Spleen (tissue), 13 donors: Measurements from ENCODE around the gene RELCH. TPM values are rescaled to one million over a fixed set of nuclear protein-coding genes. Genes with fewer than 3 reads are reported as not detected.

Source experiments
- DNase-seq: peaks from one replicate; pipeline ENCODE4 v3.0.0-alpha.2; 2020
- H3K27ac ChIP-seq, 8 donors: fragments of 200-600 bp; sonication (generic) in 7 of 8; 1 replicate in 4 of 8; 2 replicates in 4 of 8; pipeline versions ENCODE4 v1.5.0 to v1.8.0; 2016 to 2021; ENCODE audit warnings: inconsistent platforms in 4 of 8, mild to moderate bottlenecking in 4 of 8, moderate library complexity in 1 of 8
- H3K27me3 ChIP-seq, 7 donors: fragments of 200-600 bp; sonication (generic) in 6 of 7; replicated peaks in 1 of 7; 1 replicate in 4 of 7; 2 replicates in 3 of 7; pipeline versions ENCODE4 v1.5.0 to v1.8.0; 2016 to 2021; ENCODE audit warnings: inconsistent platforms in 3 of 7, mild to moderate bottlenecking in 1 of 7
- H3K36me3 ChIP-seq, 6 donors: fragments of 200-600 bp; sonication (generic) in 5 of 6; 1 replicate in 4 of 6; 2 replicates in 2 of 6; pipeline versions ENCODE4 v1.5.0 to v1.8.0; 2016 to 2021; ENCODE audit warnings: inconsistent platforms in 2 of 6
- H3K4me1 ChIP-seq, 6 donors: fragments of 200-600 bp; sonication (generic) in 5 of 6; 1 replicate in 3 of 6; 2 replicates in 3 of 6; pipeline versions ENCODE4 v1.5.0 to v1.8.0; 2016 to 2021; ENCODE audit warnings: inconsistent platforms in 3 of 6
- H3K4me3 ChIP-seq, 8 donors: fragments of 200-600 bp; sonication (generic) in 7 of 8; 1 replicate in 4 of 8; 2 replicates in 4 of 8; pipeline versions ENCODE4 v1.5.0 to v1.8.0; 2016 to 2021; ENCODE audit warnings: inconsistent platforms in 4 of 8, mild to moderate bottlenecking in 4 of 8, moderate library complexity in 2 of 8
- H3K9me3 ChIP-seq, 8 donors: fragments of 200-600 bp; sonication (generic) in 7 of 8; 1 replicate in 4 of 8; 2 replicates in 4 of 8; pipeline versions ENCODE4 v1.5.0 to v1.8.0; 2016 to 2021; ENCODE audit warnings: inconsistent platforms in 4 of 8
- POLR2A ChIP-seq, 3 donors: fragments of 450-650 bp; IDR thresholded peaks; one replicate each; pipeline ENCODE4 v1.5.1; 2017; ENCODE audit warnings: antibody characterized with exemption in 3 of 3, mild to moderate bottlenecking in 1 of 3
- POLR2AphosphoS5 ChIP-seq, 3 donors: sonication (generic); formaldehyde crosslinking; IDR thresholded peaks; one replicate each; pipeline ENCODE4 v1.5.1; 2017; ENCODE audit warnings: antibody characterized with exemption in 3 of 3
- WGBS, 5 donors: extraction: QIAGEN DNeasy Blood & Tissue Kit in 3 of 5; methylation state at CpG; one replicate each; pipeline versions ENCODE4 v1.1.5 to v1.1.7; 2013 to 2018; 5-methylcytosine and 5-hydroxymethylcytosine counted together
- intact Hi-C: fragments of 100-400 bp; cut with DNase I; formaldehyde crosslinking; loops from one replicate; pipeline ENCODE4 v1.15.0; 2023; ENCODE audit warnings: low total_unique reads
- long read RNA-seq, 2 donors: transcript quantifications; one replicate each; lab custom pipeline, GENCODE V29; 2026
- polyA plus RNA-seq, 3 donors: library from polyadenylated mRNA; stranded (reverse); fragments of 200-250 nt; gene quantifications; one replicate each; pipeline ENCODE4 v1.2.1, GENCODE V29; 2013
- total RNA-seq, 7 donors: library from RNA; depleted of rRNA in 3 of 7; stranded (reverse); fragments of >200 nt in 3 of 7; fragmentation: NEBNext Ultra II Directional in 4 of 7; extraction: Animal tissue kit (Norgen Biotek cat#: 25700) in 4 of 7; gene quantifications; one replicate each; pipeline versions ENCODE4 v1.1.0 to v1.2.1, GENCODE V29; 2016 to 2021
- TF ChIP-seq, protein P1 (sequence below), 11 experiments: fragments of 200-600 bp in 7 of 11; fragments of 450-650 bp in 4 of 11; sonication (generic) in 4 of 11; IDR thresholded peaks in 8 of 11; conservative IDR thresholded peaks in 3 of 11; 1 replicate in 7 of 11; 2 replicates in 4 of 11; pipeline versions ENCODE4 v1.4.0 to v1.8.0; 2016 to 2021; ENCODE audit warnings: antibody characterized with exemption in 11 of 11, inconsistent platforms in 4 of 11, mild to moderate bottlenecking in 1 of 11
- donor health status: healthy with polysubstance abuse.
- donor health status: DM: no; HTN: no; CAD: no; lungs with moderate emphysema.
- donor health status: DM: no; HTN: no; CAD: no.
- donor health status: Bipolar disorder and iron deficiency.
- donor health status: healthy.
- donor health status: DM: no; HTN: no; CAD: no.
- donor health status: DM: yes; HTN: yes; CAD: no.

Gene RELCH
- 10 to 100 TPM; 38.3 to 75.1 (median 52.5) TPM for total RNA-seq
- 10 to 100 TPM; 11.8 to 17.4 (median 14.5) TPM for polyA plus RNA-seq
- long read RNA-seq, donor 1, result 0 reads
- long read RNA-seq, donor 2, full-length matches to known transcripts, result 2 of 2 reads
- long read RNA-seq, donor 2, partial matches to known transcripts, result 0 of 2 reads
- long read RNA-seq, donor 2, other reads (novel, unspliced or antisense), result 0 of 2 reads

- H3K36me3 ChIP-seq, result no peaks in the 10 kb centered on the region
- DNase-seq, result peak; percentile 97
- H3K4me1 ChIP-seq, result peaks cover 33 to 85% (median 57%) of the 10 kb centered on the region in 6 donors
- H3K4me3 ChIP-seq, result peak within 1 kb of the TSS; percentile 91 to 100 (median 99)
- TF ChIP-seq POLR2AphosphoS5 (IDR thresholded peaks at IDR 0.05) (peak; percentile 97), POLR2A (IDR thresholded peaks at IDR 0.05) (peak in 2 of 3 donors; percentile 66 to 76)
- TF ChIP-seq, protein P1, sequence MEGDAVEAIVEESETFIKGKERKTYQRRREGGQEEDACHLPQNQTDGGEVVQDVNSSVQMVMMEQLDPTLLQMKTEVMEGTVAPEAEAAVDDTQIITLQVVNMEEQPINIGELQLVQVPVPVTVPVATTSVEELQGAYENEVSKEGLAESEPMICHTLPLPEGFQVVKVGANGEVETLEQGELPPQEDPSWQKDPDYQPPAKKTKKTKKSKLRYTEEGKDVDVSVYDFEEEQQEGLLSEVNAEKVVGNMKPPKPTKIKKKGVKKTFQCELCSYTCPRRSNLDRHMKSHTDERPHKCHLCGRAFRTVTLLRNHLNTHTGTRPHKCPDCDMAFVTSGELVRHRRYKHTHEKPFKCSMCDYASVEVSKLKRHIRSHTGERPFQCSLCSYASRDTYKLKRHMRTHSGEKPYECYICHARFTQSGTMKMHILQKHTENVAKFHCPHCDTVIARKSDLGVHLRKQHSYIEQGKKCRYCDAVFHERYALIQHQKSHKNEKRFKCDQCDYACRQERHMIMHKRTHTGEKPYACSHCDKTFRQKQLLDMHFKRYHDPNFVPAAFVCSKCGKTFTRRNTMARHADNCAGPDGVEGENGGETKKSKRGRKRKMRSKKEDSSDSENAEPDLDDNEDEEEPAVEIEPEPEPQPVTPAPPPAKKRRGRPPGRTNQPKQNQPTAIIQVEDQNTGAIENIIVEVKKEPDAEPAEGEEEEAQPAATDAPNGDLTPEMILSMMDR (IDR thresholded peaks at IDR 0.05 in 8 of 11, conservative IDR thresholded peaks at IDR 0.05 in 3 of 11), result peak in 3 of 11 experiments; percentile 25 to 37 (median 33)
- H3K9me3 ChIP-seq, result no peaks in the 10 kb centered on the region
- no peaks in the 10 kb centered on the region for H3K27me3 ChIP-seq
- 0 to 1% (median 0%) methylated on average over 36 to 55 of the region's 55 CpGs for WGBS, 5 donors
- peak within 1 kb of the TSS; percentile 65 to 91 (median 88) for H3K27ac ChIP-seq
- intact Hi-C loops, result loop anchor here (5.0 to 10.0 kb wide), 2 partner anchors 60 to 338 kb away; partner anchors contain the start of gene ZCCHC2
Observed at GRCh38 chr18:62186774-62187542, at the start of gene RELCH, which contains the start of gene PIGN. RELCH (plus strand) TSS chr18:62187255; CDS start chr18:62187506, 251 bp downstream. PIGN (minus strand) TSS chr18:62187056; CDS start chr18:62161353, 25,703 bp downstream.

DNA sequence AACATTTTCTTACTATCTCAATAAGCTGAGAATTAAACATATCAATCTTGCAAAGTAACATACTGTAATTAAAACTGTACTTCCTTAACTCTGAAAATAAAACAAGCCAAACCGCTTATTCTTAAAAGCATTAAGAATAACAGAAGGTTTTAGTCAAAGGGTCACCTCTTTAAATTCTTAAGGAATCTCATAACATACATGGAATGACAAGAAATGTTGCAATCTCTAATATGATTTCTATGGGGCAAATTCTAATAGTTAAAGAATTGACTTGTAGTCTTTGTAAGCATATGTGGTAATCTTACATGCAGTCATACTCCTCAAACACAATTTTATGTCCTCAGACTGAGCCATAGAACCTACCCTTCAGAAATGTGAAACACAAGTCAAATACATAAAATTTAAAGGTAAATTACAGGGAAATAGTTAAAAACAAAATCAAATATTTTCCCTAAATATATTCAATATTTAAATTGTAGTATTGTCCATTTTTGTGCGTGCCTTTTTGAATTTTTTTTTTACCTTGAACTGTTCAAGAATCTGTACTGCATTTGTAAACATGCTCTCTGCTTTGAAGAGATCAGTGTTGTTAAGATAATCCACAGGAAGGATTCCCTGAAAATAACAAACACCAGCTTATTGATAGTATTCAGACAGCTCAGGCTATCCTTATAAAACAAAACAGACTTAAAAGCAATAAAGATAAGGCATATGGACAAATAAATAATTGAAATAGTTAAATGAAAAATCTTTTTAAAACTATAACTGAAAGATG lies 48.4 kb upstream of the RELCH start:
- intact Hi-C loops, result loop anchor here (10.0 kb wide), 1 partner anchor 584 kb away; no protein-coding TSS in a partner anchor
- 47 to 96% (median 94%) methylated on average over 2 of the region's 2 CpGs for WGBS, 5 donors
- DNase-seq, result no peak
- Histone ChIP-seq H3K36me3 (peaks cover 0 to 52% (median 16%) of the 10 kb centered on the region in 6 donors), H3K27ac (no peak overlapping the region), H3K4me3 (no peak overlapping the region), H3K27me3 (no peaks in the 10 kb centered on the region), H3K4me1 (no peaks in the 10 kb centered on the region), H3K9me3 (no peaks in the 10 kb centered on the region)
- TF ChIP-seq, protein P1 (IDR thresholded peaks at IDR 0.05 in 8 of 11, conservative IDR thresholded peaks at IDR 0.05 in 3 of 11), result no peak
- TF ChIP-seq POLR2AphosphoS5 (IDR thresholded peaks at IDR 0.05) (no peak), POLR2A (IDR thresholded peaks at IDR 0.05) (no peak)

DNA sequence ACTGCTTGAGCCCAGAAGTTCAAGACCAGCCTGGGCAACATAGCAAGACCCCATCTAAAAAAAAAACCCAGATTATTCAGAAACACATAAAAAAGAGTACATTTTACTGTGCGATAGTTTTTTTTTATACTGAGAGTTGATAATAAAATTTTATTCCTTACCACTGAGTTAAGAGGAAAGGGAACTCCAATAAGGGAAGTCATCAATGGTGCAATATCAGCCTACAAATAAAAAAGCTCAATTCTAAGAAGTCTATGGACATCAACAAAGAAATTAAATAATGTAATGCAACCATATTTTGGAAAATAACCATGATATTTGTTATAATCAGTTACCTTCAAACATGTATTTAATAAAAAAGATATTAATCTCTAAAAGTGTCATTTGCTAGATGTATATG lies 46.8 kb upstream of the RELCH start:
- Histone ChIP-seq H3K27me3 (no peaks in the 10 kb centered on the region), H3K9me3 (no peaks in the 10 kb centered on the region), H3K36me3 (peaks cover 0 to 68% (median 24%) of the 10 kb centered on the region in 6 donors), H3K27ac (no peak overlapping the region), H3K4me1 (no peaks in the 10 kb centered on the region), H3K4me3 (no peak overlapping the region)
- intact Hi-C loops, result no loop called here
- 2 to 100% (median 91%) methylated on average over 1 of the region's 1 CpG for WGBS, 5 donors
- DNase-seq, result no peak
- TF ChIP-seq POLR2A (IDR thresholded peaks at IDR 0.05) (no peak), POLR2AphosphoS5 (IDR thresholded peaks at IDR 0.05) (no peak)
- TF ChIP-seq, protein P1 (IDR thresholded peaks at IDR 0.05 in 8 of 11, conservative IDR thresholded peaks at IDR 0.05 in 3 of 11), result no peak
